Activated T-helper 1 cell treated with anti-CD3 and anti-CD28 coated beads, Interleukin-12 subunit alpha, Interleukin-12 subunit beta, Interleukin-2, Interleukin-4 antibody, amounts not matched to agents 30 ng/mL and 10 ng/mL and 1 ng/mL, durations not matched to agents 14 hours and 24 hours and 36 hours (primary cell): ENCODE measurements around the gene TST. TPM values are rescaled to one million over a fixed set of nuclear protein-coding genes. Genes with fewer than 3 reads are reported as not detected.

Experiments used
- DNase-seq: peaks from one replicate; pipeline ENCODE4 v3.0.0; 2021; ENCODE audit warnings: low spot score
- H3K27ac Mint-ChIP-seq: one replicate; pipeline ENCODE4 v1.8.0; 2021; ENCODE audit warnings: mild to moderate bottlenecking, mixed read lengths
- H3K27me3 Mint-ChIP-seq: one replicate; pipeline ENCODE4 v1.8.0; 2022; ENCODE audit warnings: mild to moderate bottlenecking, moderate library complexity, mixed read lengths; ENCODE audit not compliant: insufficient read depth
- H3K36me3 Mint-ChIP-seq: one replicate; pipeline ENCODE4 v1.8.0; 2021; ENCODE audit warnings: low read depth, mixed read lengths
- H3K4me1 Mint-ChIP-seq: one replicate; pipeline ENCODE4 v1.8.0; 2021; ENCODE audit warnings: low read depth, mixed read lengths
- H3K4me3 Mint-ChIP-seq: one replicate; pipeline ENCODE4 v1.8.0; 2021; ENCODE audit warnings: mild to moderate bottlenecking, moderate library complexity, mixed read lengths
- H3K9me3 Mint-ChIP-seq: one replicate; pipeline ENCODE4 v1.8.0; 2021; ENCODE audit warnings: mixed read lengths
- intact Hi-C: fragments of 100-400 bp; cut with micrococcal nuclease; formaldehyde crosslinking; loops from one replicate; pipeline ENCODE4 v1.15.1; 2024
- total RNA-seq: library from RNA; stranded (reverse); gene quantifications from 2 replicates; pipeline ENCODE4 v1.2.3, GENCODE V29; 2022

The TST gene
- total RNA-seq, 1 donor from 2014 or later, result 8.2 TPM

DNA sequence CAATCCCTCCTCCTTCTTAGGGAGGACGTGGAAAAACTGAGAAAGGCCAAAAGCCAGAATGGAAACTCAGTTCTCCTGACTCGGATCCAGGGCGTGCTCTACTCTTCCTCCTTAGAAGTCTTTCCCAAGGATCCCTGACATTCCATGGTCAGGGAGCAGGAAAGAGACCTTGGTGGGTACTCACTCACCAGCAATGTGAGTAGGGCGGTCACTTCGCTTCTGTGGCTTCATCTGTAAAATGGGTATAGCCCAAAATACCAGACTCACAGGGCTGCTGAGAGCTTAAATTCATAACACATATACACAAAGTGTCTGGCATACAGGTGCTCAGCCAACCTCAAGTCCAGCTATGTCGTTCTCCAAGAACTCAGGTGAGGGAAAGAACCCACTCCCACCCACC, 31.7 kb upstream of the TST start:
- no peak for DNase-seq
- H3K36me3 Mint-ChIP-seq, result peaks cover 2% of the 10 kb centered on the region
- peak overlapping the region; percentile 75 for H3K4me3 Mint-ChIP-seq
- peaks cover 1% of the 10 kb centered on the region for H3K27me3 Mint-ChIP-seq
- H3K4me1 Mint-ChIP-seq, result peaks cover 9% of the 10 kb centered on the region
- H3K27ac Mint-ChIP-seq, result no peak overlapping the region
- intact Hi-C loops, result loop anchor here (1.0 kb wide), 1 partner anchor 275 kb away; the partner anchor contains the start of gene IFT27
- H3K9me3 Mint-ChIP-seq, result no peaks in the 10 kb centered on the region

DNA sequence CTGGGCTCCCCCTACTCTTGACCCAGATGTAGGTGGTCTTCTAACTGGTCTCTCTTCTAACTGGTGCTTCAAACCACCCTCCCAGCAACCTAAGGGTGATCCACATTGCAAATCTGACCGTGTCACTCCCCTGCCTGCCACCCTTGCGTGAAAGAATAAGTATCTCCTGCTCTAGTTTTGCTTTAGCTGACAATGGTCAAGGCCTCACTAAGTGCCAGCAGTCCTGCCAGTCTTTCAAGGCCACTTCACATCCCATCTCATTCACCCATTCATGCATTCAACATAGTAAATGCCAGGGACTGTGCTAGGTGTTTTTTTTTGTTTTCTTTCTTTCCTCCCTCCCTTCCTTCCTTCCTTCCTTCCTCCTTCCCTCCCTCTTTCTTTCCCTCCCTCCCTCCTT, 30.0 kb upstream of the TST start:
- peaks cover 15% of the 10 kb centered on the region for H3K4me1 Mint-ChIP-seq
- no peak for DNase-seq
- H3K27ac Mint-ChIP-seq, result peak overlapping the region; percentile 24
- H3K4me3 Mint-ChIP-seq, result no peak overlapping the region
- H3K9me3 Mint-ChIP-seq, result no peaks in the 10 kb centered on the region
- H3K36me3 Mint-ChIP-seq, result no peaks in the 10 kb centered on the region
- intact Hi-C loops, result no loop called here
- H3K27me3 Mint-ChIP-seq, result peaks cover 1% of the 10 kb centered on the region

DNA sequence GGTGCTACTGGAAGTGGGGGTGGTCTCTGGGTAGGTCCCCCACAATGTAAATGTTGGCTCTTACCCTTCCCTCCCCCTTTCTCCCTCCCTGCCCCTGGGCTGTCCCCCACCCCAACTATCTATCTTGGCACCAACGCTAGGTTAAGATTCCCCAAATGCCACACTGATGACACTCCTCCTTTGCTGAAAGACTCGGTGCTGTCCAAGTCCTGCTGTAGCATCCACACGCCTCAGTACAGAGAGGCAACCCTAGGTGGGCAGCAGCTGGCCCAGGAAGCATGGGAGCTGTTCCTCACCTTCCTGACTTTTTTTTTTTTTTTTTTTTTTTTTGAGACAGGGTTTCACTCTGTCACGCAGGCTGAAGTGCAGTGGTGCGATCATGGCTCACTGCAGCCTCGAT, 28.9 kb upstream of the TST start:
- Mint-ChIP-seq H3K4me3 (no peak overlapping the region), H3K4me1 (peaks cover 15% of the 10 kb centered on the region), H3K27me3 (peaks cover 1% of the 10 kb centered on the region), H3K36me3 (no peaks in the 10 kb centered on the region), H3K9me3 (no peaks in the 10 kb centered on the region), H3K27ac (no peak overlapping the region)
- intact Hi-C loops, result no loop called here
- DNase-seq, result no peak

DNA sequence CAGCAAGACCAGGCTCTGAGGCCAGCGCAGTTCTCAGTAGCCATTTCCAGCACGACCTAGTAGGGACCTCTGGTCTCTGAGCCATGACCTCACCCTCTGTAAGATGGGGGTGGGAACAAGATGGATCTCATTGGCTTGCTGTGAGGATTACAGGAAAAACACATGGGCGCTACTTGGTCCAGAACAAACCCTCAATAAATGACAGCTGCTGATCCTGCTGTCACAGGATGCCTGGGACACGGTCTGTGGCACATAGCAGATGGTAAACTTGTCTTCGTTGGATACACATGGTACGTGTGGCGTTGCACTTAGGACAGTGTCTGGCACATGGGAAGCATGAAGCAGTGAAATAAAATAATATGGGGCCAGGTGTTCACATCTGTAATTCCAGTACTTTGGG, 27.8 kb upstream of the TST start:
- H3K27me3 Mint-ChIP-seq, result peaks cover 1% of the 10 kb centered on the region
- no peak overlapping the region for H3K4me3 Mint-ChIP-seq

DNA sequence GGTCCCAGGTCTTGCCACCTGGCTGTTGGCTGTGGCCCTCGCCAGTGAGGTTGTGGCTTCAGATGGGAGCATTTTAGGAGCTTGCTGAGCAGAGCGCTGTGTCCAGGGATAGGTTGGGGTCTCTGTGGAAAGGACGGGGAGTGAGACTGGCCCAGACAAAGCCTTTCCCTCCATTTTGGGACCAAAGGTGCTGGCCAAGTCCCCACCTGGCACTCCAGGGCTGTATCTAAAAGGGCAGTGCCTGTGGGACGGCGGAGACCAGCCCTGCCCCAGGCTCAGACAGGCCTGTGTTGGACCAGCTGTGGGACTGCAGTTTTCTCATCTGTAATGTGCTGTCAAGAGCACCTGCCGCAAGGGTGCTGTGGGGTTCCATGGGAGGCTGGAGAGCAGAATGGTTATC, 27.3 kb upstream of the TST start:
- H3K27ac Mint-ChIP-seq, result no peak overlapping the region
- H3K27me3 Mint-ChIP-seq, result peaks cover 1% of the 10 kb centered on the region
- no peak overlapping the region for H3K4me3 Mint-ChIP-seq
- H3K4me1 Mint-ChIP-seq, result peaks cover 9% of the 10 kb centered on the region
- DNase-seq, result no peak
- no peaks in the 10 kb centered on the region for H3K36me3 Mint-ChIP-seq
- intact Hi-C loops, result loop anchor here (1.0 kb wide), 1 partner anchor 152 kb away; no protein-coding TSS in a partner anchor
- no peaks in the 10 kb centered on the region for H3K9me3 Mint-ChIP-seq

More for the DNA sequence above, 27.8 kb upstream of the TST start:
- no peaks in the 10 kb centered on the region for H3K36me3 Mint-ChIP-seq
- DNase-seq, result no peak
- H3K27ac Mint-ChIP-seq, result no peak overlapping the region
- intact Hi-C loops, result no loop called here
- peaks cover 6% of the 10 kb centered on the region for H3K4me1 Mint-ChIP-seq
- no peaks in the 10 kb centered on the region for H3K9me3 Mint-ChIP-seq

DNA sequence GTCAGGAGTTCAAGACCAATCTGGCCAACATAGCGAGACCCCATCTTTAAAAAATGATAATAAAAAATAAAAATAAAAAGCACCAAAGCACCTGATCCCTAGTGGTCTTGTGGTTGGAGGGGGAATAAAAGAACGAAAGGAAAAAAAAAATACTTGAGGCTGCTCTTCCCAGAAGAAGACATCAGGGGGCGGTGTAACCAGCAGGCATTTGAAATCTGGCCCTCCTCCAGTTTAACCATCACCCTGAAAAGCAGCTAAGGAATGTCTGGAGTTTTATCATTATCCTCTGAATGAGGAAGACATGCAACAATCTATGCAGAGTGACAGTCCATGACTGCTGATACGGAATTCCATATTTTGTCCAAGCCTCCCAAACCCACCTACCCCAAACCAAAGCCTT, 26.7 kb upstream of the TST start:
- H3K9me3 Mint-ChIP-seq, result no peaks in the 10 kb centered on the region
- peaks cover 1% of the 10 kb centered on the region for H3K27me3 Mint-ChIP-seq
- peaks cover 14% of the 10 kb centered on the region for H3K4me1 Mint-ChIP-seq
- no peak overlapping the region for H3K4me3 Mint-ChIP-seq
- DNase-seq, result no peak
- intact Hi-C loops, result loop anchor here (1.0 kb wide), 1 partner anchor 152 kb away; no protein-coding TSS in a partner anchor
- no peaks in the 10 kb centered on the region for H3K36me3 Mint-ChIP-seq
- H3K27ac Mint-ChIP-seq, result no peak overlapping the region

DNA sequence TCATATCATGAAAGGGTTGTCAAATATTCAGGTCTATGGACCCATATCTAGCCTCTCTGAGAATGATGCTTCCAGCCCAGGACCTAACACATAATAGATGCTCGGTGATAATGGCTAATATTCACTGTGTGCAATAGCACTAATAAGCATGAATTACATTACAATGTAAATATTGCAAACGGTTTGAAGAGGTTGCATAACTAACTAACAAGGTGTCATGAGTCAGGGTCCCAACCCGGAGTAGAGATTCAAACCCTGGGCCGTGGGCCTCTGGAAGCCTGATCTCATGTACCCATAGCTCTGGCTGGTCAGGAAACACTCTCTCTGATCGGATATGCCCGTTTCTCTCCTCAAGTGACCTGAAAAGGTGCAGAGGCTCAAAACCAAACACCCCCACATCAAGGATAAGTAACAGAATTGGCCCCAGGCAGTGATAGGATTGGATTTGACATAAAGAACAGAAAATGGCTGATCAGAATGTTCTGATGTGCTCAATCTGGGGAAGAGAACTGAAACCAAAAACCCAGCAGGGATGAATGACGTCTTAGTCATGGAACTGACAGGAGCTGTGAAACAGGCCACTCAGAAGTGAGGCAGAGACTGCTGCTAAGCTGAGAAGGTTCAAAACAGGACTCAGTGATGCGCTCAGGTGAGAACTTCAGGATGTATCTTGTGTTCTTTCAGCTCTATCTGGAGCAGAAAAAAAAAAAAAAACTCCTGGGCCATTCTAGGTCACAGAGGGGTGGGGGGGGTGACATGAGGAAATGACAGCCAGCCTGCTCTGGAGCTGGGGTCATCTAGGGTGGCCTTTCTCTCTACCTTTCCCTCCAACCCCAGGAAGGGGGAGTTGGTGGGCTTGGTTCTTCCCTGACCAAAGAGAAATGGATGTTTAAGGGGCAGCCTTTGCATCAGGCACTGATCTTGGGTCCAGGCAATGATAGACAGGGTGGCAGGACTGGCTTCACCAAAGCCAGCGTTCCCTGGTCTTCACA, 25.7 kb upstream of the TST start:
- no peaks in the 10 kb centered on the region for H3K9me3 Mint-ChIP-seq
- no peaks in the 10 kb centered on the region for H3K36me3 Mint-ChIP-seq
- no peak overlapping the region for H3K27ac Mint-ChIP-seq
- intact Hi-C loops, result loop anchor here (1.0 to 5.0 kb wide), 3 partner anchors 68 to 287 kb away; no protein-coding TSS in a partner anchor
- DNase-seq, result no peak
- H3K4me1 Mint-ChIP-seq, result peaks cover 19% of the 10 kb centered on the region
- no peak overlapping the region for H3K4me3 Mint-ChIP-seq
- peaks cover under 1% of the 10 kb centered on the region for H3K27me3 Mint-ChIP-seq

DNA sequence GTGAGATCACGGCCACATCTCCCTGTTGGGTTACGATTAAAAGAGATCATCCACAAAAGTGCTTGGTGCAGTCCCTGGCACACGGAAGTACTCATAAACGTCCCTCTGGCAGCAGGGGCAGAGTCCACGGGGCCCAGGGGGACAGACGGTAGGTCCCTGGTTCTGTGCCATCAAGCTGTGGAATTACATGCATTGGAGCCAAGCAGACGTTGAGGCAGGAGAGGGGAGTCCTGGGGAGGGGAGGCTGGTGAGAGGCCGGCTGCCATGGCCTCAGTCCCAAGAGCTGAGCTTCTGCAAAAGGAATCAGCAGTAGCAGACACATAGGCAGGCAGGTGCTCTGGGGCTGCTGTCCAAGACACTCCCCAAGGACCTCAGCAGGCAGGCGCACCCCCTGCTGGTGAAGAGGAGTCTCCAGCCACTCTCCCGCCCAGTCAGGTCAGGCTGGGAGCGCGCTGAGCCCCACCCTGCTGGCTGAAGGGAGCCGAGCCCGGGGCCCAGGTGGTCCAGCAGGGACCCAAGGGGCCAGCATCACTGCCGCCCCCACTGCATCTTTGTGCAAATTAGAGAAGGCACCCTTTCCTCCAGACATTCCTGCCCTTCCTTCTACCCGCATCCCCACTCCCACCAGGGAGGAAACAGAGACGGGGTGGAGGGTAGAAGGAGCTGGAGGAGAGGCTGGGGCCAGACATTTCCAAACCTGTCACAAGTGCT, 24.7 kb upstream of the TST start:
- Mint-ChIP-seq H3K36me3 (no peaks in the 10 kb centered on the region), H3K4me1 (peaks cover 19% of the 10 kb centered on the region), H3K9me3 (no peaks in the 10 kb centered on the region), H3K27ac (no peak overlapping the region), H3K4me3 (no peak overlapping the region), H3K27me3 (no peaks in the 10 kb centered on the region)
- DNase-seq, result peak; percentile 39
- intact Hi-C loops, result loop anchor here (1.0 to 5.0 kb wide), 3 partner anchors 67 to 286 kb away; no protein-coding TSS in a partner anchor

DNA sequence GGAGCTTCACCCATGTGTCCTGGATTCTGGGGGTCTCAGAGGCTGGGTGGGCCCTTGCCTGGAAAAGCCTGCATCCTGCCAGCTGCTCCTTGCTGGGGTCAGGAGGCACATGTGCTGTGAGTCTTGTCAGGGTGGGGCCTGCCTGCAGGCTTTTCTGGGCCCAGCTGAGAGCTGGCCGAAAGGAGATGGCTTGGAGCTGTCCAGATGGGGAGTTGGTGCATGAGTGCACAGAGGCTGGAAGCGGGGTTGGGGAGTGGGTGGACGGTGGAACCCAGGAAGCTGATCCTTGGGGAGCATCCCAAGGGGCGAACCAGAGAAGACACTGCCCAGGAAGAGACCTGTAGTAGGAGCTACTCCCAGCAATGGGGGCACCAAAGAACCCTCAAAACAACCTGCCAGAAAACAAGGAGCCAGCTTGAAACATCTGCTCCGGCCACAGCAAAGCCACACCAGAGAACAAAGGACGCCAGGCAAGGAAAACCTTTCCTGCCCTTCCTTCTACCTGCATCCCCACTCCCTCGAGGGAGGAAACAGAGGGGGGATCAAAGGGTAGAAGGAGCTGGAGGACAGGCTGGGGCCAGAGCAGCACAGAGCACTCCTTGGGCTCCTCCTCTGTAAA, 24.1 kb upstream of the TST start:
- H3K27me3 Mint-ChIP-seq, result no peaks in the 10 kb centered on the region
- no peak for DNase-seq
- H3K27ac Mint-ChIP-seq, result no peak overlapping the region
- intact Hi-C loops, result loop anchor here (5.0 kb wide), 1 partner anchor 66 kb away; no protein-coding TSS in a partner anchor
- H3K9me3 Mint-ChIP-seq, result no peaks in the 10 kb centered on the region
- H3K4me1 Mint-ChIP-seq, result peaks cover 19% of the 10 kb centered on the region
- H3K4me3 Mint-ChIP-seq, result no peak overlapping the region
- H3K36me3 Mint-ChIP-seq, result no peaks in the 10 kb centered on the region

DNA sequence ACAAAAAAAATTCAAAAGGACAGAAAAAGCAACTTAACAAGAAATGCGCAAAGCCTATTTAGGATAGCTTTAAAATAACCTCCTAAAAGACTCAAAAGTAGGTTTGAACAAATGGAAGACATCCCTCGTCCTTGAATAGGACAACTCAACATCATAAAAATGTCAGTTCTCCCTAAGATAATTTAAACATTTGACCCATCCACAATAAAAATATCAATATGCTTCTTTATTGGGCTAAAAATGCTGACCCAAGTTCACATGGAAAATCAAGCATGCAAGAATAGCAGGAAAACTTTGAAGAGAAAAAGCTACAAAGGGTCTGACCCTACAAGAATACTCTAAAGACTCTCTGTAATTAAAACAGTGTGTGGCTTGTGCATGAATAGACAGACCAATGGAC, 20.2 kb upstream of the TST start:
- intact Hi-C loops, result no loop called here
- Mint-ChIP-seq H3K27ac (no peak overlapping the region), H3K36me3 (no peaks in the 10 kb centered on the region), H3K9me3 (no peaks in the 10 kb centered on the region), H3K4me1 (peaks cover 13% of the 10 kb centered on the region), H3K4me3 (no peak overlapping the region), H3K27me3 (peaks cover 2% of the 10 kb centered on the region)
- no peak for DNase-seq

DNA sequence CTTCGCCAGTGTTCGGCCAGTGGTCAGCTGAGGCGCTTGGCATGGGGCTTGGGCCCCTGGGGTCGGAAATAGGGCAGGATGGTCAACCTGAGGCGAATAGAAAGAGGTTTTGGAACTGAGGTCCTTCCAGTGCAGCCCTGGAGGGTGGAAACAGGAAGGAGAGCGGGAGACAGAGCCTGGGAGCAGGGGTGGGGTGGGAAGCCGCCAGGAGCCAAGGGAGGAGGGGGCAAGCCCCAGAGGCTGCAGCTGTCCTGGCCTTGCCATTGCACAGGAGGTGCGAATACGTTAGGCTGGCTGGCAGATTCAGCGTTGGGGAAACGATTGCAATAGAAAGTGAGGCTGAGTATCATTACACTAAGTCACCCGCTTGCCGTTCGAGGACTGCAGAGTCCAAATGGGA, 18.4 kb upstream of the TST start:
- Mint-ChIP-seq H3K9me3 (no peaks in the 10 kb centered on the region), H3K4me3 (no peak overlapping the region)

DNA sequence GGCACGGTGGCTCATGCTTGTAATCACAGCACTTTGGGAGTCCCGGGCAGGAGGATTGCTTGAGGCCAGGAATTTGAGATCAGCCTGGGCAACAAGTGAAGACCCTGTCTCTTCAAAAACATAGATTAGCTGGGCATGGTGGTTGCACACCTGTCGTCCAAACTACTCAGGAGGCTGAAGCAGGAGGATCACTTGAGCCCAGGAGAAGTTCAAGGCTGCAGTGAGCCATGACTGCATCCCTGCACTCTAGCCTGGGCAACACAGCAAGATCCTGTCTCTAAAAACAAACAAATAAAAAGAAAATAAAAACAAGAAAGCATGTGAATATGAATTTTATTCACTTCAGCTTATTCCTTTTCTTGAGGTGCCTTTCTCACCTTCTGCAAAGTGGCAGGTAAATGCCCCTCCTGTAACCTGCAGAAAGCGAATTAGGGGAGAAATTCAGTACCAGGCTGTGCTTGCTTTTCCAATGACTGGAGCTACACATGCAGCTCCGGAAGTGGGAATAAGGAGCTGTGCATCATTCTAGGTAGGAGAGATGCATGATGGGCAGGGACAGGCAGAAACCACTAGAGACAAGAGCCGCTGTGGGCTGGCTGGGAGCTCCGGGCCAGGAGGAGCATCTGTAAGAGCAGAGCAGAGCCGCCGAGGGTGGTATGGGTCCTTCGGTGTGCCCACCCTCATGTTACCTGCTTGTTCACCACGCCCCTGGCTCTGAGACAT, 17.6 kb upstream of the TST start:
- H3K27ac Mint-ChIP-seq, result no peak overlapping the region
- no peaks in the 10 kb centered on the region for H3K36me3 Mint-ChIP-seq
- DNase-seq, result no peak
- peaks cover 2% of the 10 kb centered on the region for H3K27me3 Mint-ChIP-seq
- no peaks in the 10 kb centered on the region for H3K9me3 Mint-ChIP-seq
- peaks cover 12% of the 10 kb centered on the region for H3K4me1 Mint-ChIP-seq
- H3K4me3 Mint-ChIP-seq, result no peak overlapping the region
- intact Hi-C loops, result no loop called here

More for the DNA sequence above, 18.4 kb upstream of the TST start:
- DNase-seq, result no peak
- peaks cover 13% of the 10 kb centered on the region for H3K4me1 Mint-ChIP-seq
- H3K27ac Mint-ChIP-seq, result no peak overlapping the region
- H3K27me3 Mint-ChIP-seq, result peaks cover 2% of the 10 kb centered on the region
- intact Hi-C loops, result no loop called here
- H3K36me3 Mint-ChIP-seq, result no peaks in the 10 kb centered on the region
